Mesothelial cell of epicardium (in vitro differentiated cells): ENCODE data around the gene TOP2B. TPM values are rescaled to one million over a fixed set of nuclear protein-coding genes. Genes with fewer than 3 reads are reported as not detected.

Source experiments
- DNase-seq, 2 experiments: peaks; one replicate each; pipeline ENCODE4 v3.0.0; 2021; ENCODE audit warnings: low spot score in 2 of 2; ENCODE audit not compliant: unreplicated experiment in 2 of 2
- H3K27ac Mint-ChIP-seq: 2 replicates; pipeline ENCODE4 v1.8.0; 2021; ENCODE audit warnings: mixed read lengths
- H3K27me3 Mint-ChIP-seq: 2 replicates; pipeline ENCODE4 v1.8.0; 2021; ENCODE audit warnings: low read depth, mixed read lengths
- H3K36me3 Mint-ChIP-seq: 2 replicates; pipeline ENCODE4 v1.8.0; 2021; ENCODE audit warnings: mixed read lengths
- H3K4me1 Mint-ChIP-seq: 2 replicates; pipeline ENCODE4 v1.8.0; 2021; ENCODE audit warnings: mixed read lengths
- H3K4me3 Mint-ChIP-seq: 2 replicates; pipeline ENCODE4 v1.8.0; 2021; ENCODE audit warnings: mild to moderate bottlenecking, moderate library complexity, mixed read lengths
- H3K9me3 Mint-ChIP-seq: 2 replicates; pipeline ENCODE4 v1.8.0; 2021; ENCODE audit warnings: mixed read lengths
- CTCF ChIP-seq: fragments of 200-600 bp; sonication (generic); IDR thresholded peaks from one replicate; pipeline ENCODE4 v1.5.0; 2021; ENCODE audit warnings: antibody characterized with exemption; ENCODE audit not compliant: unreplicated experiment
- total RNA-seq: library from RNA; stranded (reverse); gene quantifications from 3 replicates; pipeline ENCODE4 v1.2.1, GENCODE V29; 2021

The TOP2B gene
- total RNA-seq, 1 donor from 2014 or later, result 203 TPM

GRCh38 chr3:25673738-25674298 lies 9.1 kb upstream of the TOP2B start:
- Mint-ChIP-seq H3K4me1 (no peaks in the 10 kb centered on the region), H3K36me3 (no peaks in the 10 kb centered on the region), H3K27me3 (no peaks in the 10 kb centered on the region), H3K27ac (no peak overlapping the region), H3K4me3 (no peak overlapping the region), H3K9me3 (no peaks in the 10 kb centered on the region)
- TF ChIP-seq CTCF, result no peak
- DNase-seq, result no peak

- Mint-ChIP-seq H3K36me3 (no peaks in the 10 kb centered on the region), H3K27me3 (no peaks in the 10 kb centered on the region), H3K27ac (peak overlapping the region; percentile 99), H3K4me3 (peak overlapping the region; percentile 94), H3K9me3 (no peaks in the 10 kb centered on the region), H3K4me1 (peaks cover 41% of the 10 kb centered on the region)
- no peak for TF ChIP-seq CTCF
- no peak for DNase-seq
These were observed 891 bp upstream of the TOP2B start for GRCh38 chr3:25665315-25666280.

- Mint-ChIP-seq H3K36me3 (no peaks in the 10 kb centered on the region), H3K4me3 (peak overlapping the region; percentile 97), H3K9me3 (no peaks in the 10 kb centered on the region), H3K4me1 (peaks cover 49% of the 10 kb centered on the region), H3K27ac (peak overlapping the region; percentile 99), H3K27me3 (no peaks in the 10 kb centered on the region)
- TF ChIP-seq CTCF, result no peak
- peak; percentile 60 to 71 for DNase-seq
These were observed 567 bp downstream of the TOP2B start for GRCh38 chr3:25663869-25664811.

- Mint-ChIP-seq H3K4me3 (peak overlapping the region; percentile 97), H3K4me1 (peaks cover 52% of the 10 kb centered on the region), H3K36me3 (no peaks in the 10 kb centered on the region), H3K27ac (peak overlapping the region; percentile 97), H3K9me3 (no peaks in the 10 kb centered on the region), H3K27me3 (no peaks in the 10 kb centered on the region)
- no peak for TF ChIP-seq CTCF
- no peak for DNase-seq
These were observed 1.3 kb downstream of the TOP2B start for GRCh38 chr3:25663347-25663868.

- Mint-ChIP-seq H3K36me3 (no peaks in the 10 kb centered on the region), H3K9me3 (no peaks in the 10 kb centered on the region), H3K4me3 (peak overlapping the region; percentile 97), H3K27ac (peak overlapping the region; percentile 97), H3K4me1 (peaks cover 52% of the 10 kb centered on the region), H3K27me3 (no peaks in the 10 kb centered on the region)
- no peak for TF ChIP-seq CTCF
- no peak for DNase-seq
These were observed 1.9 kb downstream of the TOP2B start for GRCh38 chr3:25662736-25663320.
